GM18519 (cell line): Measurements from ENCODE around the gene CIAO2B.
"Not testable (repeated sequence)": the region's sequence is repeated elsewhere in the genome, so short reads cannot be mapped to it uniquely, and the experiment has no call there.

Experiments
- ATAC-seq: cut with Tn5 transposase; IDR thresholded peaks from one replicate; pipeline ENCODE4 v1.9.1; 2021; ENCODE audit warnings: mild to moderate bottlenecking, moderate library complexity; ENCODE audit not compliant: unreplicated experiment, low FRiP score

The CIAO2B gene

GRCh38 chr16:66956154-66956457 is 21.9 kb upstream of the CIAO2B start:
- not testable (repeated sequence) for ATAC-seq

- not testable (repeated sequence) for ATAC-seq
Measured at GRCh38 chr16:66955363-66956153, 21.4 kb upstream of the CIAO2B start.

- ATAC-seq, result no peak
Measured at GRCh38 chr16:66954097-66954659, 20.0 kb upstream of the CIAO2B start.

GRCh38 chr16:66953462-66954096 is 19.4 kb upstream of the CIAO2B start:
- no peak for ATAC-seq

- no peak for ATAC-seq
Measured at GRCh38 chr16:66952430-66953110, 18.4 kb upstream of the CIAO2B start.

GRCh38 chr16:66950971-66951790 is 17.0 kb upstream of the CIAO2B start:
- no peak for ATAC-seq

GRCh38 chr16:66950437-66950836 is 16.2 kb upstream of the CIAO2B start:
- no peak for ATAC-seq

GRCh38 chr16:66949472-66949871 is 15.3 kb upstream of the CIAO2B start:
- no peak for ATAC-seq

- no peak for ATAC-seq
Measured at GRCh38 chr16:66948837-66949225, 14.6 kb upstream of the CIAO2B start.

- no peak for ATAC-seq
Measured at GRCh38 chr16:66948134-66948836, 14.1 kb upstream of the CIAO2B start.

GRCh38 chr16:66947302-66948065 is 13.3 kb upstream of the CIAO2B start:
- no peak for ATAC-seq

GRCh38 chr16:66946974-66947301 is 12.7 kb upstream of the CIAO2B start:
- no peak for ATAC-seq

GRCh38 chr16:66946541-66946940 is 12.3 kb upstream of the CIAO2B start:
- ATAC-seq, result no peak

GRCh38 chr16:66945939-66946338 is 11.7 kb upstream of the CIAO2B start:
- ATAC-seq, result no peak

- ATAC-seq, result not testable (repeated sequence)
Measured at GRCh38 chr16:66944971-66945370, 10.8 kb upstream of the CIAO2B start.

GRCh38 chr16:66944054-66944441 is 9.8 kb upstream of the CIAO2B start:
- ATAC-seq, result no peak

GRCh38 chr16:66943426-66944053 is 9.3 kb upstream of the CIAO2B start:
- ATAC-seq, result no peak

- no peak for ATAC-seq
Measured at GRCh38 chr16:66942981-66943380, 8.8 kb upstream of the CIAO2B start.

GRCh38 chr16:66940236-66940635 is 6.0 kb upstream of the CIAO2B start:
- no peak for ATAC-seq
